HCT116 (cell line): ENCODE measurements around the gene SEL1L3. TPM values are rescaled to one million over a fixed set of nuclear protein-coding genes. Genes with fewer than 3 reads are reported as not detected.

ENCODE experiments used
- ATAC-seq: fragments of 200-7000 bp; cut with Tn5 transposase; 2 replicates; pipeline ENCODE4 v1.9.1; 2020; ENCODE audit warnings: mild to moderate bottlenecking, moderate library complexity
- BruUV-seq: library from RNA; stranded (reverse); fragments of 400-500 nt; replicated peaks from 2 replicates; lab custom pipeline; 2021; lab: Mats Ljungman, UMichigan
- CTCF ChIA-PET: fragments of 300-600 bp; sonication (Branson Sonifier 250); formaldehyde crosslinking; loops from one replicate; lab custom pipeline; 2021; ENCODE audit warnings: antibody characterized with exemption; lab: Charles Lee
- POLR2A ChIA-PET: fragments of 300-600, 350-600 bp; sonication (Branson Sonifier 250); formaldehyde crosslinking; loops from one replicate; lab custom pipeline; 2021; ENCODE audit warnings: antibody characterized with exemption; lab: Charles Lee
- RAD21 ChIA-PET, 2 experiments: fragments of 300-600 bp; sonication (Branson Sonifier 250); formaldehyde crosslinking; loops; one replicate each; lab custom pipeline; 2023; ENCODE audit warnings: low total read pairs in 2 of 2; ENCODE audit not compliant: uncharacterized antibody in 2 of 2, unreplicated experiment in 2 of 2, low non-redundant PET in 1 of 2; lab: Charles Lee
- DNase-seq: peaks from one replicate; pipeline ENCODE4 v3.0.0-alpha.2; 2010; ENCODE audit warnings: low read depth, low spot score
- H2AFZ ChIP-seq: fragments of 200-600 bp; shearing (Covaris generic), sonication (generic); 2 replicates; pipeline ENCODE4 v1.6.1; 2017; ENCODE audit warnings: low read depth, mixed run types, mixed read lengths, antibody characterized with exemption, low read length; ENCODE audit not compliant: poor library complexity, severe bottlenecking
- H3K27ac ChIP-seq: 2 replicates; pipeline ENCODE4 v1.5.1; 2012; ENCODE audit warnings: low read depth, low read length
- H3K27me3 ChIP-seq: fragments of 200-600 bp; sonication (generic); 2 replicates; pipeline ENCODE4 v1.6.1; 2016; ENCODE audit warnings: mixed run types, low read length, mixed read lengths; ENCODE audit not compliant: insufficient read depth
- H3K36me3 ChIP-seq, 2 experiments: fragments of 200-500 bp in 1 of 2; fragments of 200-600 bp in 1 of 2; sonication (Bioruptor generic) in 1 of 2; sonication (generic) in 1 of 2; 2 replicates each; pipeline versions ENCODE4 v1.5.1 to v1.6.1; 2014 to 2016; ENCODE audit warnings: low read length in 2 of 2, inconsistent platforms in 1 of 2, mixed read lengths in 1 of 2, mixed run types in 1 of 2; ENCODE audit not compliant: insufficient read depth in 2 of 2, control insufficient read depth in 1 of 2
- H3K4me1 ChIP-seq, 2 experiments: fragments of 200-600 bp in 1 of 2; sonication (generic) in 1 of 2; 2 replicates each; pipeline versions ENCODE4 v1.5.1 to v1.6.1; 2012 to 2017; ENCODE audit warnings: low read length in 2 of 2, inconsistent platforms in 1 of 2, mild to moderate bottlenecking in 1 of 2, mixed read lengths in 1 of 2, mixed run types in 1 of 2, moderate library complexity in 1 of 2; ENCODE audit not compliant: insufficient read depth in 2 of 2, control insufficient read depth in 1 of 2
- H3K4me2 ChIP-seq: fragments of 200-600 bp; sonication (generic); 2 replicates; pipeline ENCODE4 v1.6.1; 2017; ENCODE audit warnings: mixed run types, low read length, mixed read lengths
- H3K4me3 ChIP-seq, 2 experiments: fragments of 200-600 bp in 1 of 2; sonication (generic) in 1 of 2; replicated peaks in 1 of 2; 2 replicates each; pipeline ENCODE4 v1.5.1; 2011 to 2016; ENCODE audit warnings: low read length in 2 of 2, control low read depth in 1 of 2, low read depth in 1 of 2, mild to moderate bottlenecking in 1 of 2, mixed read lengths in 1 of 2, mixed run types in 1 of 2
- H3K79me2 ChIP-seq: fragments of 200-600 bp; sonication (generic); 2 replicates; pipeline ENCODE4 v1.6.1; 2017; ENCODE audit warnings: mild to moderate bottlenecking, mixed run types, low read length, moderate library complexity, mixed read lengths; ENCODE audit not compliant: insufficient read depth
- H3K9ac ChIP-seq: fragments of 200-600 bp; sonication (generic); 2 replicates; pipeline ENCODE4 v1.6.1; 2016; ENCODE audit warnings: low read length, mixed read lengths
- H3K9me2 ChIP-seq: fragments of 200-600 bp; sonication (generic), shearing (Covaris generic); 2 replicates; pipeline ENCODE4 v1.6.1; 2017; ENCODE audit warnings: mixed run types, mild to moderate bottlenecking, moderate library complexity; ENCODE audit not compliant: insufficient read depth
- H3K9me3 ChIP-seq, 2 experiments: fragments of 200-500 bp in 1 of 2; fragments of 200-600 bp in 1 of 2; sonication (Bioruptor generic) in 1 of 2; sonication (generic) in 1 of 2; 2 replicates each; pipeline ENCODE4 v1.6.1; 2014 to 2017; ENCODE audit warnings: low read length in 2 of 2, mixed read lengths in 2 of 2, inconsistent platforms in 1 of 2, low read depth in 1 of 2, mild to moderate bottlenecking in 1 of 2, mixed run types in 1 of 2, moderate library complexity in 1 of 2; ENCODE audit not compliant: control insufficient read depth in 1 of 2, insufficient read depth in 1 of 2
- H4K20me1 ChIP-seq: fragments of 200-600 bp; sonication (generic), shearing (Covaris generic); 2 replicates; pipeline ENCODE4 v1.6.1; 2017; ENCODE audit warnings: mixed run types, mild to moderate bottlenecking, moderate library complexity; ENCODE audit not compliant: insufficient read depth
- ELF1 ChIP-seq: IDR thresholded peaks from 2 replicates; pipeline ENCODE4 v1.6.1; 2012; ENCODE audit warnings: low read depth, borderline replicate concordance
- FOSL1 ChIP-seq: IDR thresholded peaks from 2 replicates; pipeline ENCODE4 v1.6.1; 2012; ENCODE audit warnings: low read depth
- JUND ChIP-seq: IDR thresholded peaks from 2 replicates; pipeline ENCODE4 v1.6.1; 2012
- POLR2A ChIP-seq: IDR thresholded peaks from 2 replicates; pipeline ENCODE4 v1.7.0; 2011; ENCODE audit warnings: borderline replicate concordance; ENCODE audit not compliant: insufficient read depth, insufficient read length; ENCODE audit errors: extremely low read depth
- SP1 ChIP-seq: IDR thresholded peaks from 2 replicates; pipeline ENCODE4 v1.6.1; 2012; ENCODE audit warnings: low read depth
- YY1 ChIP-seq: IDR thresholded peaks from 2 replicates; pipeline ENCODE4 v1.6.1; 2011; ENCODE audit warnings: low read length, low read depth, moderate library complexity, mild to moderate bottlenecking; ENCODE audit not compliant: insufficient replicate concordance; ENCODE audit errors: extremely low read depth
- ZFX ChIP-seq: fragments of 450-650 bp; IDR thresholded peaks from 2 replicates; pipeline ENCODE4 v1.6.1; 2017
- intact Hi-C: fragments of 100-400 bp; cut with micrococcal nuclease; formaldehyde crosslinking; loops from 2 replicates; pipeline ENCODE4 v1.10.0; 2022
- total RNA-seq: library from RNA; stranded (reverse); gene quantifications from one replicate; pipeline ENCODE4 v1.2.1, GENCODE V29; 2021; ENCODE audit not compliant: unreplicated experiment
- TF ChIP-seq, protein P1 (sequence below): IDR thresholded peaks from 2 replicates; pipeline ENCODE4 v1.6.1; 2012; ENCODE audit warnings: low read depth
- TF ChIP-seq, protein P2 (sequence below), 3 experiments: fragments of 200-600 bp in 1 of 3; sonication (generic) in 1 of 3; IDR thresholded peaks in 2 of 3; conservative IDR thresholded peaks in 1 of 3; 2 replicates each; pipeline ENCODE4 v1.5.1; 2012 to 2017; ENCODE audit warnings: low read depth in 2 of 3, low read length in 2 of 3, antibody characterized with exemption in 1 of 3, borderline replicate concordance in 1 of 3, control low read depth in 1 of 3, mild to moderate bottlenecking in 1 of 3, mixed read lengths in 1 of 3, mixed run types in 1 of 3, moderate library complexity in 1 of 3; ENCODE audit not compliant: insufficient read depth in 1 of 3
- TF ChIP-seq, protein P3 (sequence below): IDR thresholded peaks from 2 replicates; pipeline ENCODE4 v1.6.1; 2011; ENCODE audit warnings: mild to moderate bottlenecking, low read length, moderate library complexity; ENCODE audit not compliant: insufficient replicate concordance; ENCODE audit errors: extremely low read depth

SEL1L3 gene
- total RNA-seq, 1 experiment from 2014 or later: 45.0 TPM

DNA sequence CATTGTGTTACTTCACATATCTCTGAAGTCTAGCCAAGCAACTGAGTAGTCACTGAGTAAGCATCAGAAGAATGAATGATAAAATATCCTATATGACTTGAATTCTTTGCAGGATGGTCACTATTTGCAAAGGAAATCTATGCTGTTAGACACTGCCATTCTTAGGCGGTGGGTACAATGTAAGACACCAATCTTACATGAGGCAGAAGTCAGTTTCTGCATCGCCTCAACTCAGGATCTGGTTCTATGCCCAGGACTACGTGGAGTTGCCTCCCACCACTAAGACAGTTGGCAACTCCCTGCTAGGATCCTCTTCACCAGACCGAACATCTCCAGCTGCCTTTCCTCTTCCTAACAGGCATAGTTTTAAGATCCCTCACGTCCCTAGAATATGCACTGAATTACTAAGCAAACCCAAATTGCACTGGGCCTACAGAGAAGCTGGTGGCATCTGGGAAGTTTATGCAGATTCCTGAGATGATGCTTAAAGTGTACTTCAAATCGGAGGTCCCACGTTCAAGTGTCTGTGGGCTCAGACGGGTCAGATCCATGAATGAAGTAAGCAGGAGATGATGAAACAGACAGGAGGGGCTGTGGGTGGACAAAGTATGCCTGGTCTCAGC, 45.6 kb downstream of the SEL1L3 start:
- ChIA-PET CTCF (no interaction called here), POLR2A (no interaction called here)

More for the DNA sequence above, 45.6 kb downstream of the SEL1L3 start:
- ATAC-seq (no peak), DNase-seq (no peak)
- H3K79me2 ChIP-seq: no peaks in the 10 kb centered on the region
- RAD21 ChIA-PET: no interaction called here
- H3K27me3 ChIP-seq: no peaks in the 10 kb centered on the region
- H3K4me1 ChIP-seq: peaks cover 3 to 9% of the 10 kb centered on the region in 2 experiments; a peak in 3 of 4 replicates
- no peak for TF ChIP-seq ZFX
- TF ChIP-seq, protein P1, sequence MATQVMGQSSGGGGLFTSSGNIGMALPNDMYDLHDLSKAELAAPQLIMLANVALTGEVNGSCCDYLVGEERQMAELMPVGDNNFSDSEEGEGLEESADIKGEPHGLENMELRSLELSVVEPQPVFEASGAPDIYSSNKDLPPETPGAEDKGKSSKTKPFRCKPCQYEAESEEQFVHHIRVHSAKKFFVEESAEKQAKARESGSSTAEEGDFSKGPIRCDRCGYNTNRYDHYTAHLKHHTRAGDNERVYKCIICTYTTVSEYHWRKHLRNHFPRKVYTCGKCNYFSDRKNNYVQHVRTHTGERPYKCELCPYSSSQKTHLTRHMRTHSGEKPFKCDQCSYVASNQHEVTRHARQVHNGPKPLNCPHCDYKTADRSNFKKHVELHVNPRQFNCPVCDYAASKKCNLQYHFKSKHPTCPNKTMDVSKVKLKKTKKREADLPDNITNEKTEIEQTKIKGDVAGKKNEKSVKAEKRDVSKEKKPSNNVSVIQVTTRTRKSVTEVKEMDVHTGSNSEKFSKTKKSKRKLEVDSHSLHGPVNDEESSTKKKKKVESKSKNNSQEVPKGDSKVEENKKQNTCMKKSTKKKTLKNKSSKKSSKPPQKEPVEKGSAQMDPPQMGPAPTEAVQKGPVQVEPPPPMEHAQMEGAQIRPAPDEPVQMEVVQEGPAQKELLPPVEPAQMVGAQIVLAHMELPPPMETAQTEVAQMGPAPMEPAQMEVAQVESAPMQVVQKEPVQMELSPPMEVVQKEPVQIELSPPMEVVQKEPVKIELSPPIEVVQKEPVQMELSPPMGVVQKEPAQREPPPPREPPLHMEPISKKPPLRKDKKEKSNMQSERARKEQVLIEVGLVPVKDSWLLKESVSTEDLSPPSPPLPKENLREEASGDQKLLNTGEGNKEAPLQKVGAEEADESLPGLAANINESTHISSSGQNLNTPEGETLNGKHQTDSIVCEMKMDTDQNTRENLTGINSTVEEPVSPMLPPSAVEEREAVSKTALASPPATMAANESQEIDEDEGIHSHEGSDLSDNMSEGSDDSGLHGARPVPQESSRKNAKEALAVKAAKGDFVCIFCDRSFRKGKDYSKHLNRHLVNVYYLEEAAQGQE: no peak
- TF ChIP-seq, protein P2, sequence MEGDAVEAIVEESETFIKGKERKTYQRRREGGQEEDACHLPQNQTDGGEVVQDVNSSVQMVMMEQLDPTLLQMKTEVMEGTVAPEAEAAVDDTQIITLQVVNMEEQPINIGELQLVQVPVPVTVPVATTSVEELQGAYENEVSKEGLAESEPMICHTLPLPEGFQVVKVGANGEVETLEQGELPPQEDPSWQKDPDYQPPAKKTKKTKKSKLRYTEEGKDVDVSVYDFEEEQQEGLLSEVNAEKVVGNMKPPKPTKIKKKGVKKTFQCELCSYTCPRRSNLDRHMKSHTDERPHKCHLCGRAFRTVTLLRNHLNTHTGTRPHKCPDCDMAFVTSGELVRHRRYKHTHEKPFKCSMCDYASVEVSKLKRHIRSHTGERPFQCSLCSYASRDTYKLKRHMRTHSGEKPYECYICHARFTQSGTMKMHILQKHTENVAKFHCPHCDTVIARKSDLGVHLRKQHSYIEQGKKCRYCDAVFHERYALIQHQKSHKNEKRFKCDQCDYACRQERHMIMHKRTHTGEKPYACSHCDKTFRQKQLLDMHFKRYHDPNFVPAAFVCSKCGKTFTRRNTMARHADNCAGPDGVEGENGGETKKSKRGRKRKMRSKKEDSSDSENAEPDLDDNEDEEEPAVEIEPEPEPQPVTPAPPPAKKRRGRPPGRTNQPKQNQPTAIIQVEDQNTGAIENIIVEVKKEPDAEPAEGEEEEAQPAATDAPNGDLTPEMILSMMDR (IDR thresholded peaks at IDR 0.05 in 2 of 3, conservative IDR thresholded peaks at IDR 0.05 in 1 of 3; ENCODE audit: borderline replicate concordance in 1 of 3, insufficient read depth in 1 of 3, low read depth in 2 of 3, low read length in 2 of 3): no peak
- TF ChIP-seq, protein P3, sequence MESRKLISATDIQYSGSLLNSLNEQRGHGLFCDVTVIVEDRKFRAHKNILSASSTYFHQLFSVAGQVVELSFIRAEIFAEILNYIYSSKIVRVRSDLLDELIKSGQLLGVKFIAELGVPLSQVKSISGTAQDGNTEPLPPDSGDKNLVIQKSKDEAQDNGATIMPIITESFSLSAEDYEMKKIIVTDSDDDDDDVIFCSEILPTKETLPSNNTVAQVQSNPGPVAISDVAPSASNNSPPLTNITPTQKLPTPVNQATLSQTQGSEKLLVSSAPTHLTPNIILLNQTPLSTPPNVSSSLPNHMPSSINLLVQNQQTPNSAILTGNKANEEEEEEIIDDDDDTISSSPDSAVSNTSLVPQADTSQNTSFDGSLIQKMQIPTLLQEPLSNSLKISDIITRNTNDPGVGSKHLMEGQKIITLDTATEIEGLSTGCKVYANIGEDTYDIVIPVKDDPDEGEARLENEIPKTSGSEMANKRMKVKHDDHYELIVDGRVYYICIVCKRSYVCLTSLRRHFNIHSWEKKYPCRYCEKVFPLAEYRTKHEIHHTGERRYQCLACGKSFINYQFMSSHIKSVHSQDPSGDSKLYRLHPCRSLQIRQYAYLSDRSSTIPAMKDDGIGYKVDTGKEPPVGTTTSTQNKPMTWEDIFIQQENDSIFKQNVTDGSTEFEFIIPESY: no peak
- TF ChIP-seq YY1: no peak
- TF ChIP-seq JUND: no peak
- TF ChIP-seq FOSL1: no peak
- TF ChIP-seq SP1: no peak
- TF ChIP-seq ELF1: no peak
- TF ChIP-seq POLR2A: no peak
- no peaks in the 10 kb centered on the region for H3K9me2 ChIP-seq
- H3K9ac ChIP-seq: no peak overlapping the region
- no peak overlapping the region for H2AFZ ChIP-seq
- H3K27ac ChIP-seq: no peak overlapping the region
- no peak overlapping the region for H3K4me2 ChIP-seq
- H3K4me3 ChIP-seq: no peak overlapping the region
- intact Hi-C loops: no loop called here
- no TSS peak for BruUV-seq
- H3K9me3 ChIP-seq: no peaks in the 10 kb centered on the region
- peaks cover 0 to 17% of the 10 kb centered on the region in 2 experiments; a peak in 3 of 4 replicates for H3K36me3 ChIP-seq
- H4K20me1 ChIP-seq: no peaks in the 10 kb centered on the region
